ENCODE measurements around the gene DCXR.

DCXR gene

DNA sequence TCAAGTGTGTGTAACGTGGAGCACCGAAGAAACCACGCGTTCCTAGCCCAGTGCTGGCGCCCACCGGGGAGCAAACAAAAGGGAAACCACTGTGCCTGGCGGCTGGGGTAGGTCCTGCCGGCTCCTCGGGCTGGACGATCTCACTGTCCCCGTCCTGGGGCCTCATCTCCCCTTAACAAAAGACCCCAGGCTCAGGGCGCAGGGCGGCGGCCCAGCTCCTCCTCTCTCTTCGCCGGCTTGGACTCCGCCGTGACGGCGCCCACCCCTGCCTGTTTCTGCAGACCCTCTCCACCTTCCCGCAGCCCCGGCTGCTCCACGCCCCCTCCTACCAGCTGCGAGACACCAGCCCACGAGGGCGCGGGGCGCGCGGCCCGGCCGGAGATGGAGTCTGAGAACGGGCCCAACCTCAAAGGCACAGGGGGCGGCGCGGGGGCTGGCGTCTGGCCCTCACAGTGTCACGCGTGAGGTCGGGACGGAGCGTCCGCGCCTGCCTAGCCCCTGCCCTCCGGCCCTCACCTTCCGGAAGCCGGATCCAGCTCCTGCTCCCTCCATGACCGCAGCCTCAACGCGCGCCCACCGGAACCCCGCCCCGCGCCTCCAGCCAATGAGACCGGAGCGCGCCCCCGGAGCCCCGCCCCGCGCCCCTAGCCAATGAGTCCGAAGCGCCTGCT, 15.1 kb downstream of the DCXR start, which contains the start of gene CENPX:
Gene CENPX (minus strand): TSS at position 569 of the 671 bp plus-strand sequence. CDS start 17 bp downstream, at position 552.
- no peak for DNase-seq (ENCODE audit: low read depth)

DNA sequence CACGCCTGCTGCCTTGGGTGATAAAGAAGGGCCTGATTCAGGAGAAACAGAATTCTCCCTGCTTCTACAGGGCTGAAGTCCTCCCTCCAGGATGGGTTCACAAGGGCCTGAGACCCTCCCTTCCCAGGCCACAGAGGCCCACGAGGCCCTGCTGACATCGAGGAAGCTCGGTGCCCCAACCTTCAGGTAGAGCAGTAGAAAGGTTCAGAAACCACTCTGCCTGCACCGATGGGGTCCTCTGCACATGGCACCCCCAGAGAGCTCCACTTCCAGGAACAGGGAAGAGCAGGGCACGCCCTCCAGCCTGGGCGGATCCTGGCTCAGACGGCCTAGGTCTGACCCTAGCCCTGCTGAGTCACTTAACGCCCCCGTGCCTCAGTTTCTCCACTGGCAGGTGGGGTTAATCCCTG, 15.6 kb downstream of the DCXR start:
- DNase-seq (ENCODE audit: low read depth) = no peak

DNA sequence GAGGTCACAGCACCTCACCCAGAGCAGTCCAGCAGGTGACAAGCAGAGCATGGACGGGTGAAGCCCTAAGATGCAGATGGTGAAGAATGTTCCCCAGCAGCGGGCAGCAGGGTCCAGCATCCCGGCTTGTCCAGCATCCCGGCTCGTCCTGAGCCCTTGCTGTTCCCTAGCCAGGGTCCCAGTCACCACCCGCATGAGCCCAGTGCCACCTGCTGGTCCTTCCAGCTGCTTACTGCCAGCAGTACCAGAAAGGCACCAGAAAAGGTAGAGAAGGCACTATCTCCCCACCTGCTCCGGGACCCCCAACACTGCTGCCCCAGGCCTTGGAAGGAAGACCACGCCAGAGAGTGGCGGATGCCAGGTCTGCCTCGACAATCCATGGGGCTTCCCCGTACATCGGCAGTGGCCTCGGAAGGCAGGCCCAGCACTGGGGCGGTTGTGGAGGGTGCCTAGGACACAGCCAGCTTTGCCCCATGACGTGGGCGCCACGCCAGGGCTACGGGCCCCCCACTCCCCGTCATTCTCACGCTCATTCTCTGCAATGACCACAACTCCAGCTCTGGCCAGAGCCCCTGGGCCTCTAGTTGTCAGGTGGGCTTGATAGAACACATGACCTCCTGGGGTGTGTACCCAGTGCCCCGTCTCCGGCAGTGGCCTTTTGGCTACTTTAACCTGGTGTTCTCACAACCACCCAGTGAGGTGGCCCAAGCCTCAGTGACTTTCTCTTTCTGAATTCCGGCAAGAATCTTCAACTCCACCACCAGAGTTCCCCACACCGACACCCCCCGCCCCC, 16.2 kb downstream of the DCXR start:
- peak; percentile 45 for DNase-seq (ENCODE audit: low read depth)

DNA sequence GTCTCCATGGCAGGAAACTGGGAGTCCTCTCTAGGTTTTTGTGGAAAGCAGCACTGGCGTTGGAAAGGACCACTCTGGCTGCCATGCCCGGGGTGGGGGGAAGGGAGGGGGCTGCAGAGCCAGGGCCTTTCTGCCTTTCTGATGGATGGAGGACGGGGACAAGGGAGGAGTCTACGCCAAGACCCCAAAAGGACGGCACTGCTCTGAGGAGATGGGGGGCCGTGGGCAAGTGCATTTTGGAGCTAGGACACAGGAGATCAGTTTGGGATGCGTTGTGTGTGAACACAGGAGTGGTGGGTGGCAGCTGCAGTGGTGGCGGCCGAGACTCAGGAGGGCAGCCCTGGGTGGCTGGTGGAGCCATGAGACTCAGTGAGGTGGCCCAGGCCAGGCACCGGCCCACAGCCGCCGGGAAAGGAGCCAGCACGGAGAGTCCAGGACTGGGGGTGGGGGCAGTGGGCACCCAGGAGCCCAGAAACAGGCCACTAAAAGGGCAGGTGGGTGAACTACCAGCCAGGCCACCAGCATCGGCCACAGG, 16.9 kb downstream of the DCXR start:
- no peak for DNase-seq (ENCODE audit: low read depth)

DNA sequence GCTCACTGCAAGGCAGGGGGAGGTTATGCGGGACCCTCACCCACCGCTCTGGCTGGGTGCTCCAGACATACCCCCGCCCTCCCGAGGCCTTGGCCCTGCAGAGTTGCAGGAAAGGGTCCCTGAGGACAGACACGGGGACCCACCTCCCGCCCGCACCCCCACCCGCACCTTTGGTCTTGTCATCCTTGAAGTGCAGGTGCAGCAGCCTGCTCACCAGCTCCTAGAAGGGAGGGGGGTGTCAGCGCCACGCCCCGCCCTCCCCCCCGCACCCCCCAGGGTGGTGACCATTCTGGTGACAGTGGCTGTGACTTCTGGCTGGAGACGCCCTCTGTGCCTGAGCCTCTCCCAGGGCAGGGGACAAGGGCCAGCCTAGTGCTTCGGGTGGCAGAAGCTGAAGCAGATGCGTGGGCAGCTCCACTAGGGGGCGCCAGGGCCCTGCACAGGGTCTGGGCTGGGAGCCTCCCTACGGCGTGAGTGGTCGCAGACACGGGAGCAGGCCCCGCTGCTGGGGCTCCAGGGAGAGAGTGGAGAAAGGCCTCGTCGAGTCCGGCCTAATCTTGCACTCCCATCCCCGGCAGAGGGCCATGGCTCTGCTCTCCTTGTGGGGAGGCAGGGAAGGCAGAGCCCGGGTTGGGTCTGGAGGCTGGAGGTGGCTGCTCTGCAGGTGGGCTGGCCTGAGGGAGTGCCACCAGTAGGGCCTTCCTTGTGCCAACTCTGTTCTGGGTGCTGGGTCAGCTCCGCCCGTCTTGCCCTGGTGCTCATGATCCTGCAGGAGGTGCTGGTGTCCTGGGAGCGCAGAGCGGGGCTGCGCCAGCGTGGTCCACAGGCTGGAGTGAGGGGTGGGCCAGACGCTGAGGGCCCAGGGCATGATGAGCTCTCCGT, 17.6 kb downstream of the DCXR start:
- peak; percentile 42 for DNase-seq (ENCODE audit: low read depth)

DNA sequence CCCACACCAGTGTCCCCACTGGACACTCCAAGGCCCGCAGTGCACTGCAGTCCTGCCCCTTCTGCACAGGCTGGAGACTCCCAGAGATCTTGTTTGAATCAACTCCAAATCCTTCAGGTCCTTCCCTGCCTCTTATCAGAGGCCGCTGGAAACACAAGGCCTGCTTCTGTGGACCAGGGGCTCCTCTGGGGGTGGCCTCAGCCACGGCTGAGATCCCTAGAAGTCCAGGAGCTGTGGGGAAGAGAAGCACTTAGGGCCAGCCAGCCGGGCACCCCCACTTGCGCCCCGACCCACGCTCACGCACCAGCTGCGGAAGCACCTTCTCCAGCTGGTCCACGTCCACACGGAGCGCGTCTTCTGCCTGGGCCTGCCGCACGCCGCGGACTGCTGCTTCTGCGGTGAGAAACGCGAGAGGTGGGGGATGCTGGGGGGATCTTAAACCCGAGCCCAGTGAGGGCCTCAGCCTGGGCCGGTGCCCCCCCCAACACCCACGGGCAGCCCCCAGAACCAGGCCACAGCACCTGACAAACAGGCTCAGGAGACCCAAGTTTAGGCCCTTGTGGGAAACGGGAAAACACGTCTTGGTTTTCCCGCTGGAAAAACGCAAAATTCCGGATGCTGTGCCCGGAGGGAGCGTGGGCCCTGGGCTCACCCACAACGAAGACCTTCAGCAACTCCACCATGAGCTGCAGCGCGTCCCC, 18.4 kb downstream of the DCXR start:
- no peak for DNase-seq (ENCODE audit: low read depth)

DNA sequence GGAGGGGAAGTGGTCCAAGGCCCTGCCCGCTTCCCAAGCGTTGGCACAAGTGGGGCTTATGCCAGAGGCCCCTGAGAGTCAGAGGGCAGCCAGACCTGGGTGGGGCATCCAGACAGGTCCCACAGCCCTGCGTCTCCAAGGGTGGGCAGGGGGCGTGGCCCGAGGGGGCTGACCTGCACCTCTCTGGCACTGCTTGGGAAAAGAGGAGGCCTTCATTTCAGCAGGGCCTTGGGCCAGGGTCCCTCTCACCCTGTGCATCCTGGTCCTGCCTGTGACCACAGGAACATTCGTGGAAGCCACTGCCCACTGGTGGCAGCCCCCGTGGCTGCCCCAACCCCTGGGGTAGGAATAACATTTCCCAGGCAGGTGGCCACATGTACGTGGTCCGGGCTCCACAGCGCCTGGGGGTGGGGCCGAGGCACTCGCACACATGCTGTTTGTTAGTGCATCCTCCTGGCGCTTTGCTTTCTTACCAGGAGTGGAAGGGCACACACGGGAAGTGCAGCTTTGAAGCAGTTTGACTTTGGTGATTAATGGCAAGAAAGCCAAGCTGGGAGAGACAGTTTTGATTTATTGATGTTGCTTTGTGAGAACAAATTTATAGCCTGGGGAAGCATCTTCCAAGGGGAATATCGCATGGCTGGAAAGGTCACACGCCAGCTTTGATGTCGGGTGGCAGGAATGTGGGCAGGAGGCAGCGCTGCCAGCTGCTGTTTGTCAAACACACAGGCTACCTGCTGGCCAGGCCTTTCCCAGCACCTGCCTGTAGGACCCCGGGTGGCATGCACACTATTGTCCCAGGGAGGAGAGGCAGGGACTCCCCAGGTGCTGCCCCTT, 19.1 kb downstream of the DCXR start:
- DNase-seq (ENCODE audit: low read depth) = no peak

DNA sequence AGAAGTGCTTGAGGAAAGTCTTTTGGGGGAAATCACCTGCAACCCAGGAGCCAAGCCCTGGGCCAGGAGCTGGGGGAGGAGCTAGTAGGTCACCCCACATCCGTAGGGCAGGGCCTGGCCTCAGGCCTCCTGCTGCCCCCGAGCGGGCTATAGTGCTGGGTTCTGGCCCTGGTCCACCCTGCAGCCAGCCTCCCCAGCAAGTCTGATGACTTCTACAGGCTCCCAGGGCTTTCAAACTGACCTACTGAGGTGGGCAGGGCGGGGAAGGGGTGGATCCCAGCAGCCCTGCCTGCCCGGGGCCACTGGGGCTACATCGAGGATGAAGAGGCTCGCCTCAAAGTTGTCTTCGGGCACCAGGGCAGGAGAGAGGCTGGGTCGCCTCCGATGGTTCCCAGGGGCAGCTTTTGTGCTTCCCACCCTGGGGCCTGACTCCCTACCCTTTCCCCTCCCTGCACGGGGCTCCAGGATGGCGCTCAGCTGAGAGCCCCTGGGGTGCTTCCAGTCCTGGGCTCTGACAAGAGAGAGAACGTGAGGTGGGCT, 19.8 kb downstream of the DCXR start:
- no peak for DNase-seq (ENCODE audit: low read depth)

DNA sequence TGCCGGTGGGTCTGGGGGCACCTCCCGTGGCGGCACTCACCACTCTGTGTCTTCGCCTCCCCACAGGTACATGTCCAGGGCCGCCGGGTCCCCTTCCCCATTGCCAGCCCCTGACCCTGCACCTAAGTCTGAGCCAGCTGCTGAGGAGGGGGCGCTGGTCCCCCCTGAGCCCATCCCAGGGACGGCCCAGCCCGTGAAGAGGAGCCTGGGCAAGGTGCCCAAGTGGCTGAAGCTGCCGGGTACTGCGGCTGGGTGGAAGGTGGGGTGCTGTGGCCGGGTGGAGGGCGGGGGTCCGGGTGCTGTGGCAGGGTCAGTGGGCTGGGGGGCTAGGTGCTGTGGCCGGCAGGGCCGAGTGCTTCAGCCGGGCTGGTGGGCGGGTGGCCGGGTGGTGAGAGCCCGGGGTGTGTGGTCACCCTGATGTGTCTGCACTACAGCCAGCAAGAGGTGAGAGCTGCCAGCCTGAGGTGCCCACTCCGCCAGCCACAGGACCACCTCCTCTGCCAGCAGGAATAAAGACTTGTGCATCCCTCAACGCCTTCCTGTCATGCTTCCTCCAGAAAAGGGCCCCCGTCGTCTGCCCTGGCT, 20.5 kb downstream of the DCXR start:
- DNase-seq (ENCODE audit: low read depth) = no peak

DNA sequence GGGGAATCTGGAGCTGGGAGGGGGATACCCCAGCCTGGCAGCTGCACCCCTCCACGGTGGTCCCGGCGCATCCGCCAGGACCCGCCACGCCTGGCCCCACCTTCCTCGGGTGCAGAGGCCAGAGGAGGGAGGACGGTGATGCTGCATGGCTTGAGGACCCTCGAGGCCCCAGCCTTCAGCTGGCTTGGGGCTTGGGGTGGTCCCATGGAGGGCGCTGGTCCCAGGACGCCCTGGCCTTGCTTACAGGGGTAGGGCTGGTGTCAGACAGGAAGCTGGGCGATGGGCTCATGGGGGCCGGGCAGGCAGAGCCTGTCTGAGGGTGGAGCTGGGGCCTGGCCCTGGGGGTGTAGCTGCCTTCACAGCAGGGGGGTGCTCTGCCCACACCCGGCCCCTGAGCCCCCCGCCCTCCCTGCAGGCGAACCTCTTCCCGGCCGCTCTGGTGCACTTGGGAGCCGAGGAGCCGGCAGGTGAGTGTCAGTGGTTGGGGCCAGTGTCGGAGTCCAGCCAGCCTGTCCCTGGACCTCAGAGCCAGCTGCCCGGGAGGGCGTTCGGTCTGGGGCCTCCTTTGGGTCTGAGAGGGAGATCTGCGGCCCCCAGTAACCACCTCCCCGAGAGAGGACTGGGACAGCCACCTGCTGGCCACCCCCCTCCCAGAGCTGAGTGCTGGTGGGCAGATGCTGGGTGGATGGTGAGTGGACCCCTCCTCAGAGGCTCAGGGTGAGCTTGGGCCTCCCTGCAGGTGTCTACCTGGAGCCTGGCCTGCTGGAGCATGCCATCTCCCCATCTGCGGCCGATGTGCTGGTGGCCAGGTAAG, 21.2 kb downstream of the DCXR start:
- DNase-seq (ENCODE audit: low read depth) = no peak

DNA sequence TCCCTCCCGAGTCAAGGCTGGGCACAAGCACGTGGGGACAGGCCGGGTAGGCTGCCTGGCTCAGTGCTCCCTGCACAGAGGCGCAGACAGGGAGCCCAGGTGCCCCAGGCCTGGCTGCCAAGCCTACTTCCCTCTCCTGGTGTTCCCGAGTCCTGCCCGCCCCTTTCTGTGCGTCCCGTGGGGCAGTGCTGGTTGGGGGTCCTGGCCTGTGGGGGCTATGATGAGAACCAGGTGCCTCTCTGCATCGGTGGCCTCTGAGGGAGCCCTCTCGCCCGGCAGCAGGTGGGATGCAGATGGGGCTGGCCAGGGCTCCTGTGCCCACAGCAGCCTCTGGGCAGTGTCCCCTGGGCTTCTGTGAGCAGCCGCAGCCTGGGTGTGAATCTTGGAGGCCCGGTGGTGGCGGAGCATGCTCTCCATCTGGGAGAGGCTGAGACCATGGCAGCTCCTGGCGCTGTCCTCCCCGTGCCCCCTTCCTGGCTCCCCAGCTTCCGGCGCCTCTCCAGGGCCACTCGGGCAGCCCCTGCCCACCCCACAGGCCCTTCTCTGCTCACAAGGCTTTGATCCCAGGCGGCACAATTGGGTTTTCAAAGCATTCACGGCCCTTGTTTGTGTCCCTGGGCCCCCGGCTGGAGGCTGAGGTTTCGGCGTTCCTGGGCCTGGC, 22.1 kb downstream of the DCXR start:
- DNase-seq (ENCODE audit: low read depth) = no peak

DNA sequence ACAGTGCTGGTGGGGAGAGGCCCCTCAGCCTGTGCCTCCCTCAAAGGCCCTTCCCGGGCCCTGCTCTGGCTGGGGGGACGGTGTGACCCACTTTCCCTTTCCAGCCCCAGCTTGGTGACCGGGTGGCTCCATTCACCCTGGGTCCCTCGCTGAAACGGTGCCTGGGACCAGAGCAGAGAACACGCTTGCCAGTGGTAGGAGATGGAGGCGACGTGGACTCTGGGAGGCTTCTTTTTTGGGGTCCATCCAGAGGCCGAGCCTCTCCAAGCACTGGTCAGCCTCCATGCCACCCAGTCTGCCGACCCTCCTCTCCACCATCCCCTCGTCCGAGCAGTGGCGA, 22.6 kb downstream of the DCXR start:
- DNase-seq (ENCODE audit: low read depth) = no peak

DNA sequence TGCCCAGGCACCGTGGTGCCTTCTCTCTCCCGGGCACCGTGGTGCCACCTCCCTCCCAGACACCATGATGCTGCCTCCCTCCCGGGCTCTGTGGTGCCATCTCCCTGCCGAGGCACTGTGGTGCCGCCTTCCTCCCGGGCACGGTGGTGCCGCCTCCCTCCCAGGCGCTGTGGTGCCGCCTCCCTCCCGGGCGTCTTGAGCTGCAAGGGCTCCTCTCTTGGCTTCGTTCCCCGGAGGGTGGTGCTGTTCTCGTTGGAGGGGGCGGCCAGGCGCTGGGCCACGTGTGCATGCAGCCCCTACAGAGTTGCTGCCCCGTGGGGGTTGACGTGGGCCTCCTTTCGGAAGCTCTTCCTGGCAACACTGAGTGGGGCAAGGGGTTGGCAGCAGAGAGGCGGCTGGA, 23.1 kb downstream of the DCXR start:
- no peak for DNase-seq (ENCODE audit: low read depth)

DNA sequence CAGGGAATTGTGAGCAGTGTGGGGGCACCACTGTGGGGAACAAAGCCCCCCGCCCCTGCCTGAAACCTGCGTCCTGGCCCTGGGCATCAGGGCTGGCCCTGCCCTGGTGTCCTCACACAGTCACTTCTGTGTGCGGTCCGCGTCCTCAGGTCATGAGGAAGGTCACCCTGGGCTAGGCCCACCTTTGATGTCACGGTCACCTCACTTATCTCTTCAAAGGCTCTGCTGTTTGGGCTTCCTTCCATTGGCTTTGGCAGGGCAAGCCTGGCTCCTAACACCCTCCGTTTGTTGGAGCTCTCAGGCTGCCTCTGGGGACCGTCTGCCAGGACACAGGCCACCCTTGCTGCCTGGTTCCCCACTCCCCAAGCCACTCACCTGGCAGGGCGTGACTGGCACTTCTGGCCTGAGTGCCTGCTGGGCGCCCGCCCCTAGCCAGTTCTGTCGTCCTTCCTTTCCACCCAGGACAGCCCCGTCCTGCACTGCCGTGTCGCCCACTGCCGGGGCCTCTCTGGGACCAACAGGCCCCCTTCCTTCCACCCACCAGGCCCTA, 23.6 kb downstream of the DCXR start:
- no peak for DNase-seq (ENCODE audit: low read depth)

DNA sequence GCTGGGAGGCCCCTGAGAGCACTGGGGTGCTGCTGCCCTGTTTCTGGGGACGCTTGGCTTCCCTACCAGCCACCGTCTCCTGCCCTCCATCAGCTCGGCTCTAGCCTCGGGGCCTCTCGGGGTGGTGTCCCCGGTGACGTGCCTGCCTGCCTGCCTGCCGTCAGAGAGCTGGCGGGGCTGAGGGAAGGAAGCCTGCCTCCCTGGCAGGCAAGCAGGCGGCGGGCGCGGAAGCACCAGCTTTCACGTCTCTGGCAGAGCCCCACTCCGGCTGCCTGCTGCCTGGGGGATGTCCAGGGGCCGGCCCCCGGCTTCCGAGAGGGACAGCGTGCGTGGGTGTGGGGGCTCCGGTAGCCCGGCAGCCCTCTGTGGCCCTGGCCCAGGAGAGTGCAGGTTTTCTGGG, 24.2 kb downstream of the DCXR start:
- DNase-seq (ENCODE audit: low read depth) = no peak

DNA sequence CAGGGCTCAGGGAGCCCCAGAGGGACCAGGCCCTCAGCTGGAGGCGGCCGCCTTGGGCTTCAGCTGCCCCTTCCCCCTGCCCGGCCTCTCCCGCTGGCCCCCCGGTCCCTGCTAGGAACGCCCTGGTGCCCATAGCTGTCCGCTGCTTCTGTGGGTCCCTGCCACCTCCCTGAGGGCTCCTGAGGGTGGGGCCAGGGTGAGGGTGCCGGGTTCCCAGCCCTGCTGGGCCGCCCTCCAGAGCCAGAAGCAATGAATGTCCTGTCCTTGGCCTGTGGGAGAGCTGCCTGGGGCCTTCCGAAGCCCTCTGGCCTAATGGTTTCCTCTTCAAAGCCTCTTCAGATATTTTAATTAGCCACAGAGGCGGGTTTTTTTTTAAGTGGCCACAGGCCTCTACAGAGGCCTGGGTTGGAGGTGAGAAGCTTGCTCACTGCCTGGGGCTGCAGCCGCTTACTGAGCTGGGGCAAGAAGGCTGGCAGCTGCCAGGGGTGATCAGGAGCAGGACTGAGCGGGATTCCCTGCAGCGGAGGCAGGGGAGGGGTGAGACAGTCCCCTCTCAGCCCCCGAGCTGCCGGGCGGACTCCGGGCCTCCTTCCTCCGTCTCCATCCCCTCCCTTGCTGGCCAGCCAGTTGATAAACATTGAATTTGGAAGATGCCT, 24.7 kb downstream of the DCXR start:
- no peak for DNase-seq (ENCODE audit: low read depth)

DNA sequence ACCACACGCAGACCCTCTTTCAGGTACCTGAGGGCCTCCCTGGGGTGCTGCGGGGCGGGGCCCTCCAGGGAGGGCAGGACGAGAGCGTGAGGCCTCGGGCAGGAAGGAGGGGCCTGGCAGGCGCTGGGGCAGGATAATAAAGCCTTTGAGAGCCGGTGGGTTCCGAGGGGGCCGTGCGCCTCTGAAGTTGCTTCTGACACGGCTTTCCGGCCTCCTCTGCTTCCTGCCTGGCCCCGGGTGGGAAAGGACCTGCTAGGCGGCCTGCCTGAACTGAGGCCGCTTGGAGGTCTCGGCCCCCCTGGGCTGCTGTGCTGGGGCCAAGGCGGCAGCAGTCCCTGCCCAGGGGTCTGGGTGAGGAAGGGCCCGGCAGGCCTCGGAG, 25.2 kb downstream of the DCXR start:
- DNase-seq (ENCODE audit: low read depth) = no peak

DNA sequence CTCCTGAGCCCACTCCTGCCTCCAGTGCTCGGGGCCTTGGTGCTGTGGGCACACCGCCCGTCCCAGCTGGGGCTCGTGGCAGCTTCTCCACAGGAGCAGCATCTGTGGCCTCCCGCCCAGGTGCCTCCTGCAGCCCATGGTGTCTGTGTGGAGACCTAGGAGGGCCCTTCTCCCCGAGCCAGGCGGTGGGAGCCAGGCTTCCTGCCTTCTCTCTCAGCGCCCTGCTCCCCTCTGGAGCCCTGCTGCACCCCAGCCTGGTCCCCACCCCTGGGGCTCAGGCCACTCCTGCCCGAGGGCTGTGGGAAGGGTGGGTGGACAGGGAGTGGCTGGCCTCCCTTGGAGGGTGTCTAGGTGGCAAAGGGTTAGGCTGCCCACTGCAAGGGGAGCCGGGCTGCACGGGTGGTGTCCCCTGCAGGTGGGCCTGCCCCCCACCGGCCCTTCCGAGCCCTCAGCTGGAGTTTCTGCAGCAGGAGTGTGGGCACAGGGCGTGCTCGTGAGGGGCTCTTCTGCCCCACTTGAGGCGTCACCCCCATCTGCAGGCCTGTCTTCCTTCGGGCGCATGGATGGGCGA, 25.8 kb downstream of the DCXR start:
- DNase-seq (ENCODE audit: low read depth) = no peak

All from T follicular helper cell (primary cell).